ENCODE results near the gene TFAP2A.

The TFAP2A gene

DNA sequence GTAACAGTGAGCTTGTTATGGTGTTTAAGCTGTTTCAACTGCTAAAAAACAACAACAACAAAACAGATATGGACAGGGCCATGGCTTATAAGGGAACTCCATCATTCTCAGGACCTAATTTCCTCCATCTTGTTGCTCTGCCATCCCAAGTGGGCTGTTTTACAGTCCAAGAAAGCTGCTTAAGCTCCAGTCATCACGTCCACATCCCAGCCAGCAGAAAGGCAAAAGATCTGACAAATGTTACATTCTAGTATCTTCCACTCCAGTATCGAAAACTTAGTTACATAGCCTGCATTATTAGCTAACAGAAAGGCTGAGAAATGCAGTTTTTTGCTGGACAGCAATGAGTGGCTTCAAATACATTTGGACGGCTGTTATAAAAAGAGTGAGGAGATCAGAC is 23.0 kb upstream of the TFAP2A start:
- TF ChIP-seq POLR2AphosphoS5 (IDR thresholded peaks at IDR 0.05; ENCODE audit: low read depth, low read length) (no peak), SIN3A (IDR thresholded peaks at IDR 0.05; ENCODE audit: borderline replicate concordance, insufficient read depth, low read length) (no peak), FOXP2 (optimal IDR thresholded peaks at IDR 0.05; ENCODE audit: borderline replicate concordance, extremely low read depth, extremely low read length, insufficient read depth) (no peak), TAF1 (IDR thresholded peaks at IDR 0.05; ENCODE audit: borderline replicate concordance, insufficient read depth, low read length) (no peak)
- TF ChIP-seq, protein P1, sequence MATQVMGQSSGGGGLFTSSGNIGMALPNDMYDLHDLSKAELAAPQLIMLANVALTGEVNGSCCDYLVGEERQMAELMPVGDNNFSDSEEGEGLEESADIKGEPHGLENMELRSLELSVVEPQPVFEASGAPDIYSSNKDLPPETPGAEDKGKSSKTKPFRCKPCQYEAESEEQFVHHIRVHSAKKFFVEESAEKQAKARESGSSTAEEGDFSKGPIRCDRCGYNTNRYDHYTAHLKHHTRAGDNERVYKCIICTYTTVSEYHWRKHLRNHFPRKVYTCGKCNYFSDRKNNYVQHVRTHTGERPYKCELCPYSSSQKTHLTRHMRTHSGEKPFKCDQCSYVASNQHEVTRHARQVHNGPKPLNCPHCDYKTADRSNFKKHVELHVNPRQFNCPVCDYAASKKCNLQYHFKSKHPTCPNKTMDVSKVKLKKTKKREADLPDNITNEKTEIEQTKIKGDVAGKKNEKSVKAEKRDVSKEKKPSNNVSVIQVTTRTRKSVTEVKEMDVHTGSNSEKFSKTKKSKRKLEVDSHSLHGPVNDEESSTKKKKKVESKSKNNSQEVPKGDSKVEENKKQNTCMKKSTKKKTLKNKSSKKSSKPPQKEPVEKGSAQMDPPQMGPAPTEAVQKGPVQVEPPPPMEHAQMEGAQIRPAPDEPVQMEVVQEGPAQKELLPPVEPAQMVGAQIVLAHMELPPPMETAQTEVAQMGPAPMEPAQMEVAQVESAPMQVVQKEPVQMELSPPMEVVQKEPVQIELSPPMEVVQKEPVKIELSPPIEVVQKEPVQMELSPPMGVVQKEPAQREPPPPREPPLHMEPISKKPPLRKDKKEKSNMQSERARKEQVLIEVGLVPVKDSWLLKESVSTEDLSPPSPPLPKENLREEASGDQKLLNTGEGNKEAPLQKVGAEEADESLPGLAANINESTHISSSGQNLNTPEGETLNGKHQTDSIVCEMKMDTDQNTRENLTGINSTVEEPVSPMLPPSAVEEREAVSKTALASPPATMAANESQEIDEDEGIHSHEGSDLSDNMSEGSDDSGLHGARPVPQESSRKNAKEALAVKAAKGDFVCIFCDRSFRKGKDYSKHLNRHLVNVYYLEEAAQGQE (IDR thresholded peaks at IDR 0.05; ENCODE audit: insufficient read depth in 1 of 2, low read depth in 2 of 2, low read length in 2 of 2) = no peak

DNA sequence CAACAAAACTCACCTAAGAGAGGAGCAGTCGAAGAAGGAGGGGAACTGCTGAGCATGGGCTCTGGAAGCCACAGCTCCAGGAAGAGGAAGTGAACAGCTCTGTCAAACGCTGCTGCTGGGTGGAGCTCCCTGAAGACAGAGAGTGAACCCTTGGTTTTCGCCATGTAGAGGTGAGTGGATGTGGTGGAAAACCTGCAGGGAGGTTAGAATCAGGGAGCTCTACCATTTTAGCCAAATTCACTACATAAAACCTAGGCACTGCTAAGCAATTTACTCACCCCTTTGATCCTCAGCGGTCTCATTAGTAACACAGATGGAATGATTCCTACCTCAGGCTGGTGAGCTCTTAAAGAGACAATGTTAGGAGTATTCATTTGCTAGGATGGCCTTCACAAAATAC is 19.4 kb upstream of the TFAP2A start:
- TF ChIP-seq, protein P1 (IDR thresholded peaks at IDR 0.05; ENCODE audit: insufficient read depth in 1 of 2, low read depth in 2 of 2, low read length in 2 of 2) = no peak
- peak; percentile 47; the same call in 1 of the 2 replicates for TF ChIP-seq POLR2AphosphoS5 (IDR thresholded peaks at IDR 0.05; ENCODE audit: low read depth, low read length)

DNA sequence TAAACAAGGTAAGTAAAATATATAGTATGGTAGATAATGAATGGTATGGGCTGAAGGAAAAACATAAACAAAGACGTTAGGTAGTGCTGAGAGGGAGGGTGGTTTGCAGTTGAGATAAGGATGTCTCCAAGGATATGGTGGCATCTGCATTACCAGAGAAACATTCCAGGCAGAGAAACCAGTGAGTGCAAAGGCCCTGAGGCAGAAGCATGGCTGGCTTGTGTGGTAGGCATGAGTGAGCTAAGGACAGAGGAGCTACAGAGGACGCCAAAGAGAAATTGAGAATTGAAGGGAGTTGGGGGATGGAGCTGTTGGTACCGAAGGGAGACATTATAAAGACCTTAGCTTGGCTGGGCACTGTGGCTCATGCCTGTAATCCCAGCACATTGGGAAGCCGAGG is 18.4 kb upstream of the TFAP2A start:
- TF ChIP-seq, protein P1 (IDR thresholded peaks at IDR 0.05; ENCODE audit: insufficient read depth in 1 of 2, low read depth in 2 of 2, low read length in 2 of 2) = no peak
- TF ChIP-seq POLR2AphosphoS5 (IDR thresholded peaks at IDR 0.05; ENCODE audit: low read depth, low read length) (no peak), SIN3A (IDR thresholded peaks at IDR 0.05; ENCODE audit: borderline replicate concordance, insufficient read depth, low read length) (no peak), FOXP2 (optimal IDR thresholded peaks at IDR 0.05; ENCODE audit: borderline replicate concordance, extremely low read depth, extremely low read length, insufficient read depth) (no peak), TAF1 (IDR thresholded peaks at IDR 0.05; ENCODE audit: borderline replicate concordance, insufficient read depth, low read length) (no peak)

- TF ChIP-seq POLR2AphosphoS5 (IDR thresholded peaks at IDR 0.05; ENCODE audit: low read depth, low read length) = no peak
- TF ChIP-seq FOXP2 (optimal IDR thresholded peaks at IDR 0.05; ENCODE audit: borderline replicate concordance, extremely low read depth, extremely low read length, insufficient read depth) = no peak
- TF ChIP-seq, protein P1 (IDR thresholded peaks at IDR 0.05; ENCODE audit: insufficient read depth in 1 of 2, low read depth in 2 of 2, low read length in 2 of 2) = peak in 1 of 2 experiments; percentile 35; a peak in 1 of 4 replicates
Measured at GRCh38 chr6:10431423-10432164, 16.7 kb upstream of the TFAP2A start.

All from PFSK-1 (cell line).